Measurements from ENCODE around the gene LRTM2. TPM values are rescaled to one million over a fixed set of nuclear protein-coding genes. Genes with fewer than 3 reads are reported as not detected.

Gene LRTM2
- not detected in 2 replicates for total RNA-seq (2014; rRNA removed; shearing (Covaris generic))
- not detected in 2 replicates for total RNA-seq (2022)
- Bru-seq, nascent RNA, result not detected
- BruChase-seq, experiment 1, labeled RNA remaining after a 6-hour chase, result not detected
- not detected for BruChase-seq, experiment 2, labeled RNA remaining after a 2-hour chase
- long read RNA-seq, result 0 reads

- no peaks in the 10 kb centered on the region for H3K79me2 ChIP-seq (ENCODE audit: insufficient read depth, low read depth, low read length)
- no peaks in the 10 kb centered on the region for H3K4me1 ChIP-seq (ENCODE audit: insufficient read depth, low read length, poor library complexity, severe bottlenecking)
- no peak within 1 kb of the TSS for H3K4me3 ChIP-seq (ENCODE audit: low read depth, low read length, poor library complexity, severe bottlenecking)
- H4K20me1 ChIP-seq (ENCODE audit: insufficient read depth, low read length), result no peaks in the 10 kb centered on the region
- no peak within 1 kb of the TSS for H3K4me2 ChIP-seq (ENCODE audit: low read length)
- TF ChIP-seq, protein P1, sequence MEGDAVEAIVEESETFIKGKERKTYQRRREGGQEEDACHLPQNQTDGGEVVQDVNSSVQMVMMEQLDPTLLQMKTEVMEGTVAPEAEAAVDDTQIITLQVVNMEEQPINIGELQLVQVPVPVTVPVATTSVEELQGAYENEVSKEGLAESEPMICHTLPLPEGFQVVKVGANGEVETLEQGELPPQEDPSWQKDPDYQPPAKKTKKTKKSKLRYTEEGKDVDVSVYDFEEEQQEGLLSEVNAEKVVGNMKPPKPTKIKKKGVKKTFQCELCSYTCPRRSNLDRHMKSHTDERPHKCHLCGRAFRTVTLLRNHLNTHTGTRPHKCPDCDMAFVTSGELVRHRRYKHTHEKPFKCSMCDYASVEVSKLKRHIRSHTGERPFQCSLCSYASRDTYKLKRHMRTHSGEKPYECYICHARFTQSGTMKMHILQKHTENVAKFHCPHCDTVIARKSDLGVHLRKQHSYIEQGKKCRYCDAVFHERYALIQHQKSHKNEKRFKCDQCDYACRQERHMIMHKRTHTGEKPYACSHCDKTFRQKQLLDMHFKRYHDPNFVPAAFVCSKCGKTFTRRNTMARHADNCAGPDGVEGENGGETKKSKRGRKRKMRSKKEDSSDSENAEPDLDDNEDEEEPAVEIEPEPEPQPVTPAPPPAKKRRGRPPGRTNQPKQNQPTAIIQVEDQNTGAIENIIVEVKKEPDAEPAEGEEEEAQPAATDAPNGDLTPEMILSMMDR (conservative IDR thresholded peaks at IDR 0.05; ENCODE audit: low read length), result no peak
- TF ChIP-seq EZH2phosphoT487 (IDR thresholded peaks at IDR 0.05; ENCODE audit: borderline replicate concordance, low read depth, low read length), result no peak
- BruUV-seq (replicated peaks), result no TSS peak
- no peak within 1 kb of the TSS for H2AFZ ChIP-seq (ENCODE audit: low read length)
- no peaks in the 10 kb centered on the region for H3K9me2 ChIP-seq (ENCODE audit: insufficient read depth, low read length)
- no peak for DNase-seq (ENCODE audit: low spot score)
- no peaks in the 10 kb centered on the region for H3K9me3 ChIP-seq (ENCODE audit: low read length)
- intact Hi-C loops (cut with micrococcal nuclease; ENCODE audit: unreplicated experiment), result no loop called here
- no peaks in the 10 kb centered on the region for H3K36me3 ChIP-seq (ENCODE audit: insufficient read depth, low read length)
- ChIA-PET CTCF (ENCODE audit: unreplicated experiment) (no interaction called here), POLR2A (no interaction called here)
- no peak within 1 kb of the TSS for H3K27ac ChIP-seq (ENCODE audit: low read depth, low read length, poor library complexity, severe bottlenecking)
These were observed at the start of gene LRTM2 for GRCh38 chr12:1820191-1820895. TSS of gene LRTM2 (plus strand) at chr12:1820565. CDS start at chr12:1828149, 7,584 bp downstream.

DNA sequence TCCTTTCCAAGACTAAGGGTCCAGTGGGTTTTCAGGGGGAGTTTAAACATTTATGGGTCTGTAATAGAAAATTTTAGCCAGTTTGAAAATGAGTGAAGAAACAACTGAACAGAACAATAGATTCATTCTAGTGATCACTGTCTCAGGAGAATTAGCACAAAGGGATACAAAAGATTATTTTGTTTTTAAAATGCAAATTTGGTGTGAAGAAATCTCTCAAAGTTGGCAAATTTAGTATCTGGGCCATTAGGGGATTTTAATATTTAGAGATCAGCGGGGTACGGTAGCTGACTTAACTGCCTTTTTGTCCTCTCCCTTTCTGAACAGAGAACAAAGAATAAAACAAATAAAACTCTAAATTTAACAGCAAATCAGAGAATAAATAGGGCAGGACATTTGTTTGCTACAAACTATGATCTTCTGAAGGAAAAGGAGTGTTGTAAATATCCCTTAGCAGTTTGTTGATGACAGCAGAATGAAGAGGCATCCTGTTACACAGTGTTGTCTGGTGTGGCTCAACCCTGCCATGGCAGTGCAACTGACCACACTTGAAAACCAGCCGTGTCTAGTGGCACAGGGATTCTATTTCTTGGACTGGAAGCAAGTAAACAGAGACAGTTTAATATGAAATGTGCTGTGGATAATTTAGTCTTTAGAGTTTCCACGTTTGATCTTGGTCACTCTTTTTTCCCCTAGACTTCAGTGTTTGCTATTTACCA lies 46.3 kb upstream of the LRTM2 start:
- POLR2A ChIA-PET, result no interaction called here
- TF ChIP-seq, protein P1 (conservative IDR thresholded peaks at IDR 0.05; ENCODE audit: low read length), result no peak
- no peak for TF ChIP-seq EZH2phosphoT487 (IDR thresholded peaks at IDR 0.05; ENCODE audit: borderline replicate concordance, low read depth, low read length)
- Histone ChIP-seq H3K9me3 (ENCODE audit: low read length) (no peaks in the 10 kb centered on the region), H3K9me2 (ENCODE audit: insufficient read depth, low read length) (no peaks in the 10 kb centered on the region), H3K4me2 (ENCODE audit: low read length) (no peak overlapping the region), H3K4me1 (ENCODE audit: insufficient read depth, low read length, poor library complexity, severe bottlenecking) (no peaks in the 10 kb centered on the region), H3K36me3 (ENCODE audit: insufficient read depth, low read length) (peaks cover 38% of the 10 kb centered on the region), H3K4me3 (ENCODE audit: low read depth, low read length, poor library complexity, severe bottlenecking) (no peak overlapping the region), H3K27ac (ENCODE audit: low read depth, low read length, poor library complexity, severe bottlenecking) (no peak overlapping the region), H2AFZ (ENCODE audit: low read length) (no peak overlapping the region), H4K20me1 (ENCODE audit: insufficient read depth, low read length) (no peaks in the 10 kb centered on the region), H3K79me2 (ENCODE audit: insufficient read depth, low read depth, low read length) (no peaks in the 10 kb centered on the region)
- BruUV-seq (replicated peaks), result no TSS peak
- intact Hi-C loops (cut with micrococcal nuclease; ENCODE audit: unreplicated experiment), result no loop called here
- CTCF ChIA-PET (ENCODE audit: unreplicated experiment), result no interaction called here
- DNase-seq (ENCODE audit: low spot score), result no peak
